NCI-H2107 treated with DMSO at 0.1 percent for 48 hours (cell line): ENCODE measurements around the gene LTBP2.

Experiments
- DNase-seq: peaks from one replicate; lab custom pipeline; 2025; ENCODE audit not compliant: unreplicated experiment; lab: John Stamatoyannopoulos, UW

The LTBP2 gene

GRCh38 chr14:74614508-74615495, 2.8 kb upstream of the LTBP2 start:
- peak; percentile 59 for DNase-seq

GRCh38 chr14:74613211-74613914, 1.3 kb upstream of the LTBP2 start:
- DNase-seq, result no peak

GRCh38 chr14:74612350-74613021, 449 bp upstream of the LTBP2 start:
- DNase-seq, result peak; percentile 57

- DNase-seq, result no peak
Observed at GRCh38 chr14:74610866-74611649, 979 bp downstream of the LTBP2 start.

GRCh38 chr14:74610199-74610865, 1.7 kb downstream of the LTBP2 start:
- no peak for DNase-seq

GRCh38 chr14:74609721-74610120, 2.3 kb downstream of the LTBP2 start:
- peak; percentile 60 for DNase-seq

GRCh38 chr14:74608959-74609611, 3.0 kb downstream of the LTBP2 start:
- DNase-seq, result peak; percentile 93

- no peak for DNase-seq
Observed at GRCh38 chr14:74606727-74607126, 5.3 kb downstream of the LTBP2 start.

GRCh38 chr14:74605531-74606223, 6.4 kb downstream of the LTBP2 start:
- DNase-seq, result no peak

GRCh38 chr14:74604911-74605310, 7.1 kb downstream of the LTBP2 start:
- no peak for DNase-seq

- DNase-seq, result no peak
Observed at GRCh38 chr14:74604157-74604556, 7.9 kb downstream of the LTBP2 start.

GRCh38 chr14:74601982-74602381, 10.1 kb downstream of the LTBP2 start:
- DNase-seq, result no peak

GRCh38 chr14:74599946-74600345, 12.1 kb downstream of the LTBP2 start:
- DNase-seq, result no peak

- no peak for DNase-seq
Observed at GRCh38 chr14:74599321-74599761, 12.7 kb downstream of the LTBP2 start.

GRCh38 chr14:74596741-74597450, 15.1 kb downstream of the LTBP2 start:
- DNase-seq, result no peak

GRCh38 chr14:74595006-74595735, 16.9 kb downstream of the LTBP2 start:
- DNase-seq, result no peak

- DNase-seq, result no peak
Observed at GRCh38 chr14:74594606-74595005, 17.4 kb downstream of the LTBP2 start.

- DNase-seq, result no peak
Observed at GRCh38 chr14:74594029-74594428, 18.0 kb downstream of the LTBP2 start.
